Chondrocyte (in vitro differentiated cells): ENCODE results near the gene KIF1A. TPM values are rescaled to one million over a fixed set of nuclear protein-coding genes. Genes with fewer than 3 reads are reported as not detected.
A peak's percentile ranks its signal among the peaks of the same experiment; 100 is the strongest.
"Not testable (repeated sequence)": the region's sequence is repeated elsewhere in the genome, so short reads cannot be mapped to it uniquely, and the experiment has no call there.

ENCODE experiments used
- DNase-seq: peaks from one replicate; pipeline ENCODE4 v3.0.0; 2021; ENCODE audit warnings: mixed read lengths, low spot score
- H3K27ac Mint-ChIP-seq: one replicate; pipeline ENCODE4 v1.8.0; 2021; ENCODE audit warnings: mild to moderate bottlenecking, moderate library complexity, mixed read lengths; ENCODE audit not compliant: unreplicated experiment
- H3K27me3 Mint-ChIP-seq: 2 replicates; pipeline ENCODE4 v1.8.0; 2021; ENCODE audit warnings: low read depth, mixed read lengths
- H3K36me3 Mint-ChIP-seq: 2 replicates; pipeline ENCODE4 v1.8.0; 2021; ENCODE audit warnings: low read depth, mixed read lengths
- H3K4me1 Mint-ChIP-seq: 2 replicates; pipeline ENCODE4 v1.8.0; 2021; ENCODE audit warnings: low read depth, mild to moderate bottlenecking, mixed read lengths
- H3K4me3 Mint-ChIP-seq: one replicate; pipeline ENCODE4 v1.8.0; 2021; ENCODE audit warnings: mild to moderate bottlenecking, moderate library complexity, mixed read lengths; ENCODE audit not compliant: unreplicated experiment
- H3K9me3 Mint-ChIP-seq: 2 replicates; pipeline ENCODE4 v1.8.0; 2021; ENCODE audit warnings: low read depth, mixed read lengths
- total RNA-seq: library from RNA; stranded (reverse); gene quantifications from 3 replicates; pipeline ENCODE4 v1.2.1, GENCODE V29; 2021
- TF ChIP-seq, protein P1 (sequence below): fragments of 200-600 bp; sonication (generic); IDR thresholded peaks from 2 replicates; pipeline ENCODE4 v1.5.0; 2021; ENCODE audit warnings: antibody characterized with exemption, mild to moderate bottlenecking, moderate library complexity

KIF1A gene
- total RNA-seq, 1 donor from 2014 or later: 60.0 TPM

GRCh38 chr2:240687741-240688552, 132.1 kb downstream of the KIF1A start:
- Mint-ChIP-seq H3K9me3 (no peaks in the 10 kb centered on the region), H3K36me3 (no peaks in the 10 kb centered on the region), H3K4me3 (no peak overlapping the region), H3K27ac (no peak overlapping the region), H3K27me3 (peaks cover 26% of the 10 kb centered on the region), H3K4me1 (no peaks in the 10 kb centered on the region)
- DNase-seq: peak; percentile 75
- TF ChIP-seq, protein P1, sequence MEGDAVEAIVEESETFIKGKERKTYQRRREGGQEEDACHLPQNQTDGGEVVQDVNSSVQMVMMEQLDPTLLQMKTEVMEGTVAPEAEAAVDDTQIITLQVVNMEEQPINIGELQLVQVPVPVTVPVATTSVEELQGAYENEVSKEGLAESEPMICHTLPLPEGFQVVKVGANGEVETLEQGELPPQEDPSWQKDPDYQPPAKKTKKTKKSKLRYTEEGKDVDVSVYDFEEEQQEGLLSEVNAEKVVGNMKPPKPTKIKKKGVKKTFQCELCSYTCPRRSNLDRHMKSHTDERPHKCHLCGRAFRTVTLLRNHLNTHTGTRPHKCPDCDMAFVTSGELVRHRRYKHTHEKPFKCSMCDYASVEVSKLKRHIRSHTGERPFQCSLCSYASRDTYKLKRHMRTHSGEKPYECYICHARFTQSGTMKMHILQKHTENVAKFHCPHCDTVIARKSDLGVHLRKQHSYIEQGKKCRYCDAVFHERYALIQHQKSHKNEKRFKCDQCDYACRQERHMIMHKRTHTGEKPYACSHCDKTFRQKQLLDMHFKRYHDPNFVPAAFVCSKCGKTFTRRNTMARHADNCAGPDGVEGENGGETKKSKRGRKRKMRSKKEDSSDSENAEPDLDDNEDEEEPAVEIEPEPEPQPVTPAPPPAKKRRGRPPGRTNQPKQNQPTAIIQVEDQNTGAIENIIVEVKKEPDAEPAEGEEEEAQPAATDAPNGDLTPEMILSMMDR: no peak

- H3K27ac Mint-ChIP-seq: no peak overlapping the region
These were observed 132.8 kb downstream of the KIF1A start for GRCh38 chr2:240687045-240687740.

DNA sequence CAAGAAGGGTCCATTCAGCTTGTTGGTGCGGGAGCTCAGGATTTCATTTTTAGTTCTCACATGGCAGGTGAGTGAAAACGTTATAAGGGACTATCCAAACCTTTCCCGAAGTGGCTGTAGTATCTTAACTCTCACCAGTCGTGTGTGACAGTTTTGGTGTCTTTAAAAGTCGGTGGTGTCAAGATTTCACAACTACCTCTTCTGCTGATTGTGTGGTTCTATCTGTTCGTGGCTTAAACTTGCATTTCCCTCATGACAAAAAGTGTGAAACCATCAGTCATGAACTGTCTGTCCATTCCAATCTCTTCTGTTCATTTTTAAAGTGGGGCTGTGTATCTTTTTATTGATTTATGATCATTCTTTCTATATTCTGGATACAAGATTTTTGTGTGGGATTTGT, 133.6 kb downstream of the KIF1A start:
- Mint-ChIP-seq H3K27me3 (peaks cover 26% of the 10 kb centered on the region), H3K36me3 (no peaks in the 10 kb centered on the region), H3K9me3 (no peaks in the 10 kb centered on the region), H3K4me1 (no peaks in the 10 kb centered on the region), H3K4me3 (no peak overlapping the region), H3K27ac (no peak overlapping the region)
- DNase-seq: no peak
- TF ChIP-seq, protein P1: no peak

More at GRCh38 chr2:240687045-240687740, 132.8 kb downstream of the KIF1A start:
- H3K27me3 Mint-ChIP-seq: peaks cover 26% of the 10 kb centered on the region
- H3K36me3 Mint-ChIP-seq: no peaks in the 10 kb centered on the region
- TF ChIP-seq, protein P1: no peak
- DNase-seq: no peak
- H3K9me3 Mint-ChIP-seq: no peaks in the 10 kb centered on the region
- no peak overlapping the region for H3K4me3 Mint-ChIP-seq
- H3K4me1 Mint-ChIP-seq: no peaks in the 10 kb centered on the region

DNA sequence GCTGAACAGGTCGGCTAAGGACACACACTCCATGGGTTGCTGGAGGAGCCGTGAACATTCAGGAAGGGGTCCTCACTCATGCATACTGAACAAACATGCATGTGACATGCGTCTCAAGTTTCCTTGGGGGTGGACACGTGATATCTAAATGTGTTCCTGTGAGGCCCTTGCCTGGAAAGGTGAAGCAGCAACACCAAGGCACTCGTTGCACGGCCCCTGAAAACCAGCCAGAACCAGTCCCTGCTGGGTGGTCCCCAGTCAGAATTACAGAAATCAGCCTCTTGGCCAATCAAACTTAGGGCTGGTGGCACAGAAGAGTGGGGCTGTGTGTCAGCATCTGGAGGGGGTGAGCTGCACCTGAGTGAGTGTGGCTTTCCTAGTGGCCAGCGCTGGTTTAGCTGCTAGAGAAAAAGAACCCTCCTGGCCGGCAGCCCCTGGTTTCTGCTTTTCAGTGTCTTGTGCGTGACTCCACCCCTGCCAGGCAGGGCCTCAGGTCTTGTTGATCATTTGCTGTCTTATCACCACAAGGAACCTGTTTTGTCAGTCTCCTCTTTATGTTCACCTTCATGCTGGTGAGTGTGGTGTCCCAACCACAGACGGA, 134.1 kb downstream of the KIF1A start:
- Mint-ChIP-seq H3K36me3 (no peaks in the 10 kb centered on the region), H3K4me1 (no peaks in the 10 kb centered on the region), H3K9me3 (no peaks in the 10 kb centered on the region), H3K27me3 (peaks cover 26% of the 10 kb centered on the region), H3K27ac (no peak overlapping the region), H3K4me3 (no peak overlapping the region)
- TF ChIP-seq, protein P1: no peak
- no peak for DNase-seq

DNA sequence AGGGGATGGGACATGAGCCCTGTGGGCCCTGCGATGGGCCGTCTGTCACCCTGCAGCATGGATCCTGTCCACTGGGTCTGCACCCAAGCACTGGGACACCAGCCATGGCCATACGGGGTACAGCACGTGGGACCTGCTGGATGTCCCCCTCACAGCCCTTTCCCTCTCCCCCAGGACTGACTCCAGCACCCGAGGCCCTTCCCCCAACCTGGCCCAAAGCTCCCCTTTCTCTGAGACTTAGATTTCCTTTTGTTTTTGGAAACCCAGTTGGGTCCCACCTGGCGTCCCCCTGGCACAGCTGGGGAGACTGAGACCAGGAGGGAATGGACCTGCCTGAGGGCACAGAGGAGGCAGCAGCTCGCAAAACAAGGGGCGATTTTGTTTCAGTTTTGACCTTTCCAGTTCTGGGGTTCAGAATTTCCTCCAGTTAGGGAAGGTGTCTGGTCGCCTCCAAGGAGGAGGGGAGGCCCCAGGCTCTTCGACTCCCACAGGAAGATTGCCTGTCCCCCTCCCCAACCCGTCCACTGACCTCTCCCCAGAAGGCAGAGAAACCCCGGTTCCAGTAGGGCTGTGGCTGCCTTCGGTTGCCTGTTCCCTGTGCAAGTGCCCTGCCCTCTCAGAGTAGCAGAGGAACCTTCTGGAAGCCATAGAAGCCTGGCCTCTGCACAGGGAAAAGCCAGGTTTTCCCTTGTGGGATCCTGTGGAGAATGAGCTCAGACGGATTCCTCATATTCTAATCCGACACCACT, 135.9 kb downstream of the KIF1A start:
- H3K27me3 Mint-ChIP-seq: peaks cover 21% of the 10 kb centered on the region
- DNase-seq, H3K4me3 Mint-ChIP-seq, H3K36me3 Mint-ChIP-seq, H3K9me3 Mint-ChIP-seq, H3K27ac Mint-ChIP-seq, H3K4me1 Mint-ChIP-seq: not testable (repeated sequence)

GRCh38 chr2:240683329-240683979, 136.6 kb downstream of the KIF1A start:
- H3K27me3 Mint-ChIP-seq: peaks cover 21% of the 10 kb centered on the region
- not testable (repeated sequence) for H3K4me3 Mint-ChIP-seq, DNase-seq, H3K9me3 Mint-ChIP-seq, H3K4me1 Mint-ChIP-seq, H3K36me3 Mint-ChIP-seq, H3K27ac Mint-ChIP-seq

- not testable (repeated sequence) for H3K9me3 Mint-ChIP-seq, H3K4me3 Mint-ChIP-seq, H3K4me1 Mint-ChIP-seq, H3K36me3 Mint-ChIP-seq, H3K27ac Mint-ChIP-seq
- peaks cover 21% of the 10 kb centered on the region for H3K27me3 Mint-ChIP-seq
- DNase-seq: peak; percentile 90
These were observed 137.4 kb downstream of the KIF1A start, which contains the start of gene AQP12B for GRCh38 chr2:240682431-240683224. TSS of gene AQP12B (minus strand) at chr2:240682885. CDS start at chr2:240682837, 48 bp downstream.
